NT2/D1 (cell line): ENCODE results near the gene VTI1A.

Experiments used
- DNase-seq: peaks from one replicate; pipeline ENCODE4 v3.0.0-alpha.2; 2011; ENCODE audit warnings: low read depth, low spot score
- H3K27me3 ChIP-seq: 2 replicates; pipeline ENCODE4 v1.6.0; 2011; ENCODE audit warnings: mild to moderate bottlenecking; ENCODE audit not compliant: insufficient read length, insufficient read depth
- H3K36me3 ChIP-seq: 2 replicates; pipeline ENCODE4 v1.6.1; 2011; ENCODE audit warnings: mild to moderate bottlenecking, low read length, mixed read lengths; ENCODE audit not compliant: insufficient read depth, insufficient read length
- H3K4me1 ChIP-seq: 2 replicates; pipeline ENCODE4 v1.5.1; 2011; ENCODE audit not compliant: insufficient read depth, insufficient read length
- H3K4me3 ChIP-seq: 2 replicates; pipeline ENCODE4 v1.5.1; 2011; ENCODE audit warnings: low read depth; ENCODE audit not compliant: insufficient read length
- H3K9ac ChIP-seq: 2 replicates; pipeline ENCODE4 v1.6.0; 2011; ENCODE audit warnings: low read depth; ENCODE audit not compliant: insufficient read length
- H3K9me3 ChIP-seq: 2 replicates; pipeline ENCODE4 v1.5.1; 2011; ENCODE audit warnings: mild to moderate bottlenecking, low read length; ENCODE audit not compliant: insufficient read depth
- SUZ12 ChIP-seq: IDR thresholded peaks from 2 replicates; pipeline ENCODE4 v1.6.1; 2011; ENCODE audit not compliant: insufficient read length, insufficient read depth; ENCODE audit errors: extremely low read depth
- YY1 ChIP-seq: IDR thresholded peaks from 2 replicates; pipeline ENCODE4 v1.6.1; 2011; ENCODE audit not compliant: insufficient read length, insufficient read depth
- ZNF274 ChIP-seq: IDR thresholded peaks from 2 replicates; pipeline ENCODE4 v1.6.1; 2011; ENCODE audit warnings: mild to moderate bottlenecking, low read depth, low read length

The VTI1A gene

GRCh38 chr10:112687647-112688046, 240.6 kb downstream of the VTI1A start:
- H3K36me3 ChIP-seq: no peaks in the 10 kb centered on the region
- TF ChIP-seq SUZ12: no peak
- no peak for TF ChIP-seq YY1
- TF ChIP-seq ZNF274: no peak
- H3K27me3 ChIP-seq: no peaks in the 10 kb centered on the region
- H3K9me3 ChIP-seq: no peaks in the 10 kb centered on the region
- H3K4me1 ChIP-seq: no peaks in the 10 kb centered on the region
- DNase-seq: no peak
- H3K9ac ChIP-seq: no peak overlapping the region
- no peak overlapping the region for H3K4me3 ChIP-seq

- TF ChIP-seq YY1 (no peak), SUZ12 (no peak), ZNF274 (no peak)
- Histone ChIP-seq H3K9ac (no peak overlapping the region), H3K4me3 (no peak overlapping the region), H3K36me3 (no peaks in the 10 kb centered on the region), H3K4me1 (no peaks in the 10 kb centered on the region), H3K27me3 (no peaks in the 10 kb centered on the region), H3K9me3 (no peaks in the 10 kb centered on the region)
- DNase-seq: no peak
Observed at GRCh38 chr10:112689327-112690072, 242.5 kb downstream of the VTI1A start.

- Histone ChIP-seq H3K27me3 (no peaks in the 10 kb centered on the region), H3K4me3 (no peak overlapping the region), H3K4me1 (no peaks in the 10 kb centered on the region), H3K9ac (no peak overlapping the region), H3K36me3 (no peaks in the 10 kb centered on the region), H3K9me3 (no peaks in the 10 kb centered on the region)
- TF ChIP-seq SUZ12 (no peak), YY1 (no peak), ZNF274 (no peak)
- no peak for DNase-seq
Observed at GRCh38 chr10:112695539-112695938, 248.5 kb downstream of the VTI1A start.

GRCh38 chr10:112696592-112696991, 249.6 kb downstream of the VTI1A start:
- Histone ChIP-seq H3K9ac (no peak overlapping the region), H3K9me3 (no peaks in the 10 kb centered on the region), H3K27me3 (no peaks in the 10 kb centered on the region), H3K36me3 (no peaks in the 10 kb centered on the region), H3K4me1 (no peaks in the 10 kb centered on the region), H3K4me3 (no peak overlapping the region)
- TF ChIP-seq YY1 (no peak), ZNF274 (no peak), SUZ12 (no peak)
- no peak for DNase-seq

GRCh38 chr10:112698133-112698817, 251.3 kb downstream of the VTI1A start:
- no peaks in the 10 kb centered on the region for H3K27me3 ChIP-seq
- H3K36me3 ChIP-seq: no peaks in the 10 kb centered on the region
- H3K4me1 ChIP-seq: no peaks in the 10 kb centered on the region
- no peak overlapping the region for H3K9ac ChIP-seq
- H3K9me3 ChIP-seq: no peaks in the 10 kb centered on the region
- TF ChIP-seq SUZ12: no peak
- TF ChIP-seq YY1: no peak
- TF ChIP-seq ZNF274: no peak
- DNase-seq: no peak
- no peak overlapping the region for H3K4me3 ChIP-seq

- no peaks in the 10 kb centered on the region for H3K27me3 ChIP-seq
- TF ChIP-seq YY1: no peak
- no peak for TF ChIP-seq SUZ12
- no peak for TF ChIP-seq ZNF274
- H3K9ac ChIP-seq: no peak overlapping the region
- H3K36me3 ChIP-seq: no peaks in the 10 kb centered on the region
- no peaks in the 10 kb centered on the region for H3K4me1 ChIP-seq
- H3K4me3 ChIP-seq: no peak overlapping the region
- DNase-seq: no peak
- no peaks in the 10 kb centered on the region for H3K9me3 ChIP-seq
Observed at GRCh38 chr10:112698818-112699164, 251.8 kb downstream of the VTI1A start.

GRCh38 chr10:112700215-112700671, 253.2 kb downstream of the VTI1A start:
- Histone ChIP-seq H3K27me3 (no peaks in the 10 kb centered on the region), H3K36me3 (no peaks in the 10 kb centered on the region), H3K9ac (no peak overlapping the region), H3K4me1 (no peaks in the 10 kb centered on the region), H3K4me3 (no peak overlapping the region), H3K9me3 (no peaks in the 10 kb centered on the region)
- DNase-seq: no peak
- TF ChIP-seq SUZ12 (no peak), ZNF274 (no peak), YY1 (no peak)
